GM21390 (cell line): ENCODE measurements around the gene HYAL3.
A peak's percentile ranks its signal among the peaks of the same experiment; 100 is the strongest.
"Not testable (repeated sequence)": the region's sequence is repeated elsewhere in the genome, so short reads cannot be mapped to it uniquely, and the experiment has no call there.

Experiments used
- ATAC-seq: cut with Tn5 transposase; IDR thresholded peaks from one replicate; pipeline ENCODE4 v1.9.1; 2021; ENCODE audit not compliant: unreplicated experiment

The HYAL3 gene

DNA sequence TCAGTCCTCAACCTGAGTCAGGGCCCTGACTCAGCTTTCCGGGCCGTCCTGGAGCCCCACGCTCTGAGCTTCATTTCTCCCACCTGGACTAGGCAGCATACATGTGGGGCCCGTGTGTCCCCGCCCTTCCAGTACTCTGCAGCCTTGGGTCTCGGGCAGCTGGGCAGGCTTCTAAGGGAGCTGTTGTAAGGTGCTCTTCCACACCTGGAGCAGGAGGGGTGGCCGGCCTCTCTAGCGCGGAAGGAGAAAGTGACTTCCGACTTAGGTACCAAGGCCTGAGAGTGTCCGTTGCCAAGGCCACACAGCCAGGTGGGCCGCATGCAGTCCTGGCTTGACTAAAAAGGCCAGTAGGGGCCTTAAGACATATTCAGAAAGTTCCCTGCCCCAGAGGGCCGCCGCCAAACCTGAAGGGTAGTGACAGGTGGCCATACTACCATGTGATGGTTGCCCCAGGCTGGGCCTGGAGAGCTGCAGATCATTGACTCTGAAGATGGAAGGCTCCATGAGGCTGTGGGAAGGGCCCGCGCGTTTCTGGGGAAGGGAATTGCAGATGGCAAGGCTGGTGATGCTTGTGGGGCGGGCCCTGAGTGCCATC, 39.7 kb downstream of the HYAL3 start:
- peak; percentile 13 for ATAC-seq

DNA sequence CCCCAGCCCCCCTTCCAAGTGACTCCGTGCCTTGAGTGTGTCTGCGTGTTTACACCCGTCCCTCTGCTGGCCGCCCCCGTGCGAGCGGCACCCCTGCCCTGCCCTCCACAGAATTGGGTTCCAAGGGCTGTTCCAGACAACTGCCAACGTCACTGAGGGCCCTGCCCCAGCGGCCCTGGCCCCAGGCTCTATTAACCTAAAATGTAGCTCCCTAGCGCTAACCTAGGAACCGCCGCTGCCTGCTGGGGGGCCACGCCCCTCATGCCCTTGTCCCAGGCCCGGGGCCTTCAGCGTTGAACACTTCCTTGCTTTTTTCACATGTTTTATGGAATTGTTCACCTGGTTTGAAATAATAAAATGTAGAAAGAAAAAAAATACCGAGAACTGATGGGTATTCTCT, 40.2 kb downstream of the HYAL3 start:
- ATAC-seq, result no peak

DNA sequence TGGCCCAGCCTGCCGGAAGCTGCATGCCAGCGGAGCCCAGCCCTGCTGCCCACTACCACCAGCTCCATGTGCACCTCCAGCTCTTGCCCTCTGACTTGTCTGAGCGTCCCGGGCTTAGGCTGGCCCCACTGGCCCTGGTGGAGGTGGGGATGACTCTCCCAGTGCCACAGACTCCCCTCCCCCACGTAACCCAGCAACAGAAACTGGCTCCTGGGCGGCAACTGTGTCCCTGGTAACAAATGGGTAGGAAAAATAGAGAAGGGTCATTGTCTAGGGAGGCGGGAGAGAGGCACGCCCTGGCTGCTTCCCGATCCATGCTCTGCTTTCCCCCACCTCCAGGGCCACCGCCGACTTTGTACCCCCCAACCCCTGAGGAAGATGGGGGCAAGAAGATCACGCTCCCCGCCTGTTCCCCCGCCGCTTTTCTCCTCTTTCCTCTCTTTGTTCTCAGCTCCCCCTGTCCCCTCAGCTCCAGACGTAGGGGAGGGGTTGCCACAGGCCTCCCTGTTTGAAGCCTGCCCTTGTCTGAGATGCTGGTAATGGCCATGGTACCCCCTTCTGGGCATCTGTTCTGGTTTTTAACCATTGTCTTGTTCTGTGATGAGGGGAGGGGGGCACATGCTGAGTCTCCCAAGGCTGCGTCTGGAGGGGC, 41.0 kb downstream of the HYAL3 start:
- no peak for ATAC-seq

DNA sequence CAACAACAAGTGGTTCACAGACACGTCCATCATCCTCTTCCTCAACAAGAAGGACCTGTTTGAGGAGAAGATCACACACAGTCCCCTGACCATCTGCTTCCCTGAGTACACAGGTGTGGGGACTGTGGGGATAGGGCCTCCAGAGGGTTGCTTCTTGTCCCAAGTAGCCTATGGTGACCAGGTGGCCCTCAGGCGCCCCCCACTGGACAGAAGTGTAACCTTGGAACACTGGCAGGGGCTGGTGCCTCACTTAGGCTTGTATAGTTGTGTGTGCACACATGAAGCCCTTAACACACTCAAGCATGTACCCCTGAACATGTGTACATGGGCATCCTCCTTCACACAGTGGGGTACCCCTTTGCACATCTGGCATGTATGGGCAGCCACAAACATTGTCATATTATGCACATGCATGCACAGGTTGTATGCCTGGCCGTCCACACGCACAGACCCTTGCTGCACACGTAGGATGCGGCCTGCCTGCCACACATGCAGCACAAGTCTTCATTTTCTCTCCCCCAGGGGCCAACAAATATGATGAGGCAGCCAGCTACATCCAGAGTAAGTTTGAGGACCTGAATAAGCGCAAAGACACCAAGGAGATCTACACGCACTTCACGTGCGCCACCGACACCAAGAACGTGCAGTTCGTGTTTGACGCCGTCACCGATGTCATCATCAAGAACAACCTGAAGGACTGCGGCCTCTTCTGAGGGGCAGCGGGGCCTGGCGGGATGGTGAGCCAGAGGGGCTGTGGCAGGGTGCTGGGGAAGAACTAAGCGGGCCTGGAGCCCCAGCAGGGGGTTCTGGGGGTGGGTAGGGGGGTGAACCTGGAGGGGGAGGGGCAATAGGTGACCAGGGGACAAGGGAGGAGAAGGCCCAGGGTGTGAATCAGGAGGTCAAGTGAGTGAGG, 42.0 kb downstream of the HYAL3 start:
- no peak for ATAC-seq

DNA sequence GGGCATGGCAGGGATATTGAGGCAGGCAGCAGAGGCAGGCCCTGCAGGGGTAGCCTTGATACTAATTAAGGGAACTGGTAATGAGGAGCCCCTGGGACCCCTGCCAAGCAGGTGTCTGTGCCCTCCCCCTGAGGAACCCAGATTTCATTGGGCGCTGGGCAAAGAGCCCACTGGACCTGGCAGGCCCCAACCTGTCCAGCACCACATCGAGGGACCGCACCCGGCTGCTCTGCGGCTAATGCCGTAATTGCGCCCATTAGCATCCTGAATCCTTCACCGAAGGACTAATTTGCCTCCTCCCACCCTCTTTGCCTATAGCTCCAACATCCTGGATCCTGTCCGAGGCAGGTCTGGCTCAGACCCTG, 44.0 kb downstream of the HYAL3 start:
- ATAC-seq, result no peak

DNA sequence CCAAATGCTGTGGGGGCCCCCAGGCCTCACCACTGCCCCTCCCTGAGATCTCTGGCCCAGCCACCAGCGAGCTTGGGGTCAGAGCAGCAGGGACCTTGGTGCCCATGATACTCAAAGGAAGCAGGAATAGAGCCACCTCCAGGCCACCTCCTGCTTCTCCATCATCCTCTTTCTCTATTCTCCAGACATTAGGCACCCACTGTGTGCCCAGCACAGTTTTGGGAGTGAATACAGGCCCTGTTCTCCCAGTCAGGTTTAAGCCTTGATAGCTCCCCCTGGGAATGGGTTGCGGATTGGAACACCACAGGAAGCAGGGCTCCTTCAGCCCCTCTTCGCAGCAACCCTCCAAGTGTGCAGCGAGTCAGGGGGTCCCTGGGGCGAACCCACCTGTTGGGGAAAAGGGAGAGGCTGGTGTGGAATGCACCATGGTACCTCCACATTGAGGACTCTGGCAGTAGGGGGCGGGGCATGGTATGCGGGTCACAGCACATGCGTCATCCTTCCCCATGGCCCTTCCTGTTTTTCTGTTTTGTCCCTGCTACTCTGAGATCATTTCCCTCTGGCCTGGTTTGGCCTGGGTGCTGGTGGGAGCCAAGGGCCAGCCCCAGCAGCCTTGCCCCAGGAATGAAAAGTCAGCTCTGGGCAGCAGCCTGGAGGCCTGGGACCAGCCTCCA, 44.5 kb downstream of the HYAL3 start:
- ATAC-seq, result no peak

DNA sequence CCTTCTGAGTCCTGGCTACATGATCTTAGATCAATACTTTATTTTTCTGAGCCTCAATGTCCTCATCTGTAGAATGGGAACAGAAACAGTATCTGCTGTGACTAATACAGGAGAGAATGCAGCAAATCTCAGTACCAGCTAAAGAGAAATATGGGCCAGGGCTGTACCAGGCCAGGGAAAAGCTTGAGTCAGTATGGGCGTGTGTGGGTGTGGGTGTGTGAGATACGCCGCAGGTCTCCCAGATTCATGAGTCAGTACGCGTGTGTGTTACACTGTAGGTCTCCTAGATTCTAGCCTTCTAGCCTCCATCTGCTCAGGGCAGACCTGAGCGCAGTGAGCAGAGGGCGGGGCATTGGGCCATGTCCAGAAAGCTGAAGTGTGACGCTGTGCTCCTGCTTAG, 48.0 kb downstream of the HYAL3 start:
- ATAC-seq, result no peak

DNA sequence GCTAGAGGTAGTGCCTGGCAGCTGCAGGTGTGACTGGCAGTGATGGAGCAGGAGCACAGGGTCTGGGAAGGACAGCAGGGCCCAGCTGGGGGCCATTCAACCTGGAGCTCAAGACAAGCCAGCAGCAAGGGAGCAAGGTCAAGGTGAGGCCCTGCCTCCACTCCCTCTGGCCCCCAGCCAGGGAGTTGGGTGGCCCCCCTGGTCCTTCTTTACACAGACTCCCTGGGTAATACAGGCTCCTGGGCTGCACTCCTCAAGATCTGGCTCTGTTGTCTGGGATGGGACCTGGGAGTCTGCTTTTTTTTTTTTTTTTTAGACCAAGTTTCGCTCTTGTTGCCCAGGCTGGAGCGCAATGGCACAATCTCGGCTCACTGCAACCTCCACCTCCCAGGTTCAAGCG, 48.7 kb downstream of the HYAL3 start:
- no peak for ATAC-seq

DNA sequence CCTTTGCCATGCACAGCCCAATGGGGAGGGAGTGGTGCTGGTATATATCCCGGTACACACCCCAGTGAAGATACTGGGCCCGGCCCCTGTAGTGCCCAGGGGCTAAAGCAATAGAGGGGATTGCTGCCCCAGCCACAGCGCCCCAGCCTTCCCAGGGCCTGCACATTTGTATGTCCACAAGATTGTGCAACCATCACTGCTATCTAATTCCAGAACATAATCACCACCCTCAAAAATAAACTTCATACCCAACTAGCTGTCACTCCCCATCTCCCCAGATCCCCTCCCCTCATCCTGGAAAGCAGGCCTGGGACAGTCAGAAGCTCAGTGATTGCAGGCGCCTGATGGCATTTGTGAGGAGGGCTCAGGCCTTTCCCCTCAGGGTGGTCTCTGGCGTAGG, 49.7 kb downstream of the HYAL3 start:
- ATAC-seq, result no peak

DNA sequence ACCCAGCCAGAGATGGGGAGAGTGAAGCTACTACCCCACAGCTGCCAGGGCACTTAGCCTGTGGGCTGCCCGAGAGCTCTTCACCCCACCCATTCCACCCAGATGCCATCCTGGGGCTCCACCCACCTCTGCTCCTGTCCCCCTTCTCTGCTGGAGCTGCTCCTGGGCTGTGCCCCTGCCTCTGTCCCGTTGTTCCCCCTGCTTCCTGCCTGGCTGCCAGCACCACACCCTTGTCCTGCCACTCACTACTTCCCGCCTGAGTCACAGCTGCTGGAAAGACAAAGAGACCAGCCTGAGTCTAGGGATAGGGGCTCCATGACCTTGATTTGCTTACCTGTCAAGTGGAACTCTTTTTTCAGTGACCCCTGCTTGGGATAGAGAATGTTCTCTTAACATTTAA, 50.8 kb downstream of the HYAL3 start:
- no peak for ATAC-seq

DNA sequence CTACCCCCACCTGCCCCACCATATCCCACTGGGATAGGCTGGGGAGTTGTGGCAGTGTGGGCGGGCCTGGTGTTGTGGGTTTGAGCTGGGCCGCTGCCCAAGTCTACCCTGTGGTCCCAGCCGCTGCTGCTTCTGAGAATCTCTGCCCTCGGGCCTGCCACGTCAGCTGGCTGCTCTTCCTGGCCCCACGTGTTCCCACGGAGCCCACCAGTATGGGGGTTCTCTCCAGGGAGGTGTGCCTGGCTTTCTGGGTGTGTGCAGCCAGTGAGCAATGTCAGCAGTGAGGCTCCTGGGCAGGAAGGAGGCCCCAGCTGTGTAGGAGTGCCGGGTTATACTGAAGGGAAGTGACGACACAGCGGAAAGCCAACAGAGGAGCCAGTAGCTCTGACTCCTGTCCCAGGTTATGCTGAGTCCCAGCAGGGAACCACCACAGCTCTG, 52.7 kb downstream of the HYAL3 start:
- ATAC-seq, result peak; percentile 47

DNA sequence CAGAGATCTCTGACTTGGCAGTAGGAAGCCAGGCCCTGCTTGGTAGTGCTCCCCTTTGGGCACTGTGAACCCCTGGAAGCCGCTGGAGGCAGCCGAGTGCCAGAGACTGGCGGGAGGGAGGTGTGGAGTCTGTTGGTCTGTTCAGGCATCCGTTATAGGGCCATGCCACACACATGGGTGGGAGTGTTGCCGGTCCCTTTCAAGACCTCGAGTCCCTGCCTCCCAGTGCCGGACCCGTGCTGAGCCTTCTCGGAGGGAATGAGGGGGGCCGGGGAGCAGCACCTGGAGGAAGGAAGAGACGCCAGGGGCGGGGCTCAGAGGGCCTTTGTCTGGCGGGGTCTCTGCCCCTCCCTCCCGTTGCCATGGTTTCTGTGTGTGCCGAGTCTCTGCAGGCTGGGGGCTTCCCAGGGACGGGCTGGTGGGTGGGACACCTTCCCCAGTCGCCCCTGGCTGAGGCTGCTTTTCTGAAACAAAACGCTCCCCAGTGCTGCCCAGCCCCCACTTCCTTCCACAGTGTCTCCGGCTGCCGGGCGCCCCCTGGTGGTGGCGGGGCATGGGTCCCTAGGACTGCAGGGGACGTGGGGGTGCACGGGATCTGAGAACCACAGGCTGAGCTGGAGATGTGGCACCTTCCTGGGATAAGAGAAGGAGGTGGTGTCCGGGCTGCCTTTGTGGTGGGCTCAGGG, 53.2 kb downstream of the HYAL3 start:
- ATAC-seq, result peak; percentile 61

DNA sequence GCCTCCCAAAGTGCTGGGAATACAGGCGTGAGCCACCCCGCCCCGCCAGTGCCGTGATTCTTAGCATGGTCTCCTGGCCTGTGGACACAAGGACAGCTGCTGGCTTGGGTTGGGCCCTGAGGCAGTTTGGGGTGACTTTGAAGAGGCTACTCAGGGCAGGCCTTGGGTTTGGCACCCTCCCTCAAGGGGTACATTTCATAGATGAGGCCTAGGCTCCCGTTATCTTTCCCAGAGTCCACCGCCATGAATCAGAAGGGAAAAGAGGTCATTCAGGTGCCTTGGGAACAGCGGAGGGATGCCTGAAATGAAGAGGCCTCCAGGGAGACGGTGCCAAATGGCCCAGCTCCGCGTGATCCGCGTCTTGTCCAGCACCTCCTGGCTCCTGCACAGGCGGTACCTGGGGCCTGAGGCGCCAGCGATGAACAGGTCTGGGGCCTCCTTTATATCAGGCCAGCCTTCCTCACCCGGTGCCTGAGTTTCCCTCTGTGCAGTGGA, 53.9 kb downstream of the HYAL3 start:
- no peak for ATAC-seq

DNA sequence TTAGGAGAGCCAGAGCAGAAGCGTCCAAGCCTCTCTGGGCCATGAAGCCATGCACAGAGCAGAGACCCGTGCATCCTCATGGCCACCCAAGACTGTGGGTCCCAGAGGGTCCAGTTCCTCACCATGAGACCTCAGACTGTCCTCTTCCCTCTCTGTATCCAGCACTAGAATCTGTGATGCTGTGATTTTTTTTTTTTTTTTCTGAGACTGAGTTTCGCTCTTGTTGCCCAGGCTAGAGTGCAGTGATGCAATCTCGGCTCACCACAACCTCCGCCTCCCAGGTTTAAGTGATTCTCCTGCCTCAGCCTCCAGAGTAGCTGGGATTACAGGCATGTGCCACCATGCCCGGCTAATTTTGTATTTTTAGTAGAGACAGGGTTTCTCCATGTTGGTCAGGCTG, 54.4 kb downstream of the HYAL3 start:
- ATAC-seq, result not testable (repeated sequence)

DNA sequence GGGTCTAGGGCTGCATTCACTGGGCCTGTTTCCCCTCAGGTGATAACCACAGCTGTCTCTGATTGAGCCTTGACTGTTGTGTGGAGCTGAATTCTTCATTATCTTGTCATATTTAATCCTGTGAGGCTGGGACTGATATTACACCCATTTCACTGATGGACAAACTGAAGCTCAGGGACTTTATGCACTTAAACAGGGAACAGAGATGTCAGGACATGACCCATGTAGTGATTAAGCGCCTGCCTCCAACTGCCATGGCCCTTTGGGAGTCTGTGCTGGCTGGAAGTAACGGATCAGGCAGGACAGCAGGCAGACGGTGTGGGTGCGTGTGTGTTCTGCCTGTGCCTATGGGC, 55.7 kb downstream of the HYAL3 start:
- ATAC-seq, result no peak

DNA sequence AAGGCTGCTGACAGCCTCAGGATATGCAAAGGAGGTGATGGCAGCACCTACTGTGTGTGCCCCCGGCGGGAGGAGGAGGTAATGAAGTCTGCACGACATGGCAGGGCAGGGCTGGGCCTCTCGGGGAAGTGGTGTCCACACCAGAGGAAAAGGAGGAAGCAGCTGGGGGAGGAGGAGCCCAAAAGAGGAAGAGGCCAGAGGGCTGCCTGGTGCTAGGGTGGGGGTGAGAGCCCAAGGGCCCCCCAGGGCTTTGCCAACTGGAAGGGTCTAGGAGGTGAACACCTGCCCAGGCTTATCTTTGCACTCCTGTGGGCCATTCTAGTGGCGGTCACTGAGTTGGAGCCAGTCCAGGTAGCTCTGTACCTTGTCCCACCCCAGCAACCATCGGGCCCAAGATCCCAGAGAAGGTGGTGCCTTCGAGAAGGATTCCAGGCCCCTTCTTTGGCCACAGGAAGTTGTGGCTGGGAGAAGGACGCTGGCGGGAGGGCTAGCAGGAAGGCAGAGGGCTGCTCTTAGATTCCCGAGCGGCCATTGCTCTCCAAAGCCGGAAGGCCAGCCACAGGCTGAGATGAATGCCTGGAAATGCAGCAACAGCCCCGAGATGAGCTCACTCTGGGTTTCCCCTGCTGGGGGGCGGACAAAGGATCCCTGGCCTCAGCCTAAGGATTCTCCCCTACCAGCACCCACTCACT, 56.2 kb downstream of the HYAL3 start:
- no peak for ATAC-seq
